Measurements from ENCODE around the gene CERS3.

CERS3 gene

GRCh38 chr15:100531204-100531603 is 2.5 kb upstream of the CERS3 start:
- DNase-seq (ENCODE audit: low read depth in 1 of 2, low spot score in 1 of 2): no peak

- DNase-seq (ENCODE audit: low read depth in 1 of 2, low spot score in 1 of 2): no peak
Measured at GRCh38 chr15:100529556-100529955, 806 bp upstream of the CERS3 start.

GRCh38 chr15:100526027-100526481 is 2.7 kb downstream of the CERS3 start:
- DNase-seq (ENCODE audit: low read depth in 1 of 2, low spot score in 1 of 2): no peak

GRCh38 chr15:100525436-100525835 is 3.3 kb downstream of the CERS3 start:
- no peak for DNase-seq (ENCODE audit: low read depth in 1 of 2, low spot score in 1 of 2)

GRCh38 chr15:100524326-100524725 is 4.4 kb downstream of the CERS3 start:
- DNase-seq (ENCODE audit: low read depth in 1 of 2, low spot score in 1 of 2): no peak

- no peak for DNase-seq (ENCODE audit: low read depth in 1 of 2, low spot score in 1 of 2)
Measured at GRCh38 chr15:100521907-100522306, 6.8 kb downstream of the CERS3 start.

- no peak for DNase-seq (ENCODE audit: low read depth in 1 of 2, low spot score in 1 of 2)
Measured at GRCh38 chr15:100520132-100520921, 8.4 kb downstream of the CERS3 start.

- DNase-seq (ENCODE audit: low read depth in 1 of 2, low spot score in 1 of 2): no peak
Measured at GRCh38 chr15:100517846-100518245, 10.9 kb downstream of the CERS3 start.

GRCh38 chr15:100516643-100517512 is 11.9 kb downstream of the CERS3 start:
- DNase-seq (ENCODE audit: low read depth in 1 of 2, low spot score in 1 of 2): no peak

GRCh38 chr15:100515758-100516157 is 13.0 kb downstream of the CERS3 start:
- no peak for DNase-seq (ENCODE audit: low read depth in 1 of 2, low spot score in 1 of 2)

GRCh38 chr15:100508641-100509300 is 20.0 kb downstream of the CERS3 start:
- DNase-seq (ENCODE audit: low read depth in 1 of 2, low spot score in 1 of 2): no peak

- no peak for DNase-seq (ENCODE audit: low read depth in 1 of 2, low spot score in 1 of 2)
Measured at GRCh38 chr15:100502651-100503050, 26.1 kb downstream of the CERS3 start.

GRCh38 chr15:100501117-100501516 is 27.6 kb downstream of the CERS3 start:
- DNase-seq (ENCODE audit: low read depth in 1 of 2, low spot score in 1 of 2): no peak

GRCh38 chr15:100500226-100500990 is 28.3 kb downstream of the CERS3 start:
- no peak for DNase-seq (ENCODE audit: low read depth in 1 of 2, low spot score in 1 of 2)

GRCh38 chr15:100495861-100496260 is 32.9 kb downstream of the CERS3 start:
- no peak for DNase-seq (ENCODE audit: low read depth in 1 of 2, low spot score in 1 of 2)

- no peak for DNase-seq (ENCODE audit: low read depth in 1 of 2, low spot score in 1 of 2)
Measured at GRCh38 chr15:100493213-100493612, 35.5 kb downstream of the CERS3 start.

GRCh38 chr15:100484443-100484842 is 44.3 kb downstream of the CERS3 start:
- DNase-seq (ENCODE audit: low read depth in 1 of 2, low spot score in 1 of 2): no peak

GRCh38 chr15:100483370-100483769 is 45.4 kb downstream of the CERS3 start:
- no peak for DNase-seq (ENCODE audit: low read depth in 1 of 2, low spot score in 1 of 2)

- DNase-seq (ENCODE audit: low read depth in 1 of 2, low spot score in 1 of 2): no peak
Measured at GRCh38 chr15:100476805-100477204, 51.9 kb downstream of the CERS3 start.

GRCh38 chr15:100472736-100473135 is 56.0 kb downstream of the CERS3 start:
- DNase-seq (ENCODE audit: low read depth in 1 of 2, low spot score in 1 of 2): no peak

GRCh38 chr15:100471933-100472332 is 56.8 kb downstream of the CERS3 start:
- no peak for DNase-seq (ENCODE audit: low read depth in 1 of 2, low spot score in 1 of 2)
